Measurements from ENCODE around the gene RASGRP4.

Gene RASGRP4

GRCh38 chr19:38388349-38389100, 37.5 kb downstream of the RASGRP4 start, which contains the start of gene SPRED3 (continued):
- no peak; the same call in 1 of the 2 replicates for TF ChIP-seq ZNF660 (tag by site-specific recombination; IDR thresholded peaks at IDR 0.05)
- no peak for TF ChIP-seq ZNF791 (tag by site-specific recombination; IDR thresholded peaks at IDR 0.05)
- TF ChIP-seq, protein P1, sequence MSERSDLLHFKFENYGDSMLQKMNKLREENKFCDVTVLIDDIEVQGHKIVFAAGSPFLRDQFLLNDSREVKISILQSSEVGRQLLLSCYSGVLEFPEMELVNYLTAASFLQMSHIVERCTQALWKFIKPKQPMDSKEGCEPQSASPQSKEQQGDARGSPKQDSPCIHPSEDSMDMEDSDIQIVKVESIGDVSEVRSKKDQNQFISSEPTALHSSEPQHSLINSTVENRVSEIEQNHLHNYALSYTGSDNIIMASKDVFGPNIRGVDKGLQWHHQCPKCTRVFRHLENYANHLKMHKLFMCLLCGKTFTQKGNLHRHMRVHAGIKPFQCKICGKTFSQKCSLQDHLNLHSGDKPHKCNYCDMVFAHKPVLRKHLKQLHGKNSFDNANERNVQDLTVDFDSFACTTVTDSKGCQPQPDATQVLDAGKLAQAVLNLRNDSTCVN (tag by site-specific recombination; optimal IDR thresholded peaks at IDR 0.05), result no peak
- TF ChIP-seq ZNF558 (tag by site-specific recombination; IDR thresholded peaks at IDR 0.05), result no peak
- TF ChIP-seq ZNF48 (tag by site-specific recombination; IDR thresholded peaks at IDR 0.05), result no peak
- TF ChIP-seq IKZF3 (tag by site-specific recombination; IDR thresholded peaks at IDR 0.05), result peak; percentile 84; the same call in 1 of the 2 replicates
- no peak; the same call in 1 of the 2 replicates for TF ChIP-seq YY1 (tag by site-specific recombination; IDR thresholded peaks at IDR 0.05)
- TF ChIP-seq ZNF138 (tag by site-specific recombination; IDR thresholded peaks at IDR 0.05; ENCODE audit: borderline replicate concordance), result no peak
- no peak for TF ChIP-seq ZNF202 (tag by site-specific recombination; IDR thresholded peaks at IDR 0.05; ENCODE audit: borderline replicate concordance)
- no peak for TF ChIP-seq ZNF175 (tag by site-specific recombination; IDR thresholded peaks at IDR 0.05)
- TF ChIP-seq ZNF843 (tag by site-specific recombination; IDR thresholded peaks at IDR 0.05), result peak; percentile 49; the same call in 1 of the 2 replicates
- TF ChIP-seq ZNF473 (tag by site-specific recombination; IDR thresholded peaks at IDR 0.05), result no peak
- no peak for TF ChIP-seq ZNF214 (tag by site-specific recombination; IDR thresholded peaks at IDR 0.05; ENCODE audit: borderline replicate concordance)
- no peak for TF ChIP-seq ZNF792 (tag by site-specific recombination; IDR thresholded peaks at IDR 0.05)
- no peak for TF ChIP-seq ZNF585B (tag by site-specific recombination; IDR thresholded peaks at IDR 0.05)
- TF ChIP-seq ZNF248 (tag by site-specific recombination; IDR thresholded peaks at IDR 0.05), result no peak
- TF ChIP-seq, protein P2, sequence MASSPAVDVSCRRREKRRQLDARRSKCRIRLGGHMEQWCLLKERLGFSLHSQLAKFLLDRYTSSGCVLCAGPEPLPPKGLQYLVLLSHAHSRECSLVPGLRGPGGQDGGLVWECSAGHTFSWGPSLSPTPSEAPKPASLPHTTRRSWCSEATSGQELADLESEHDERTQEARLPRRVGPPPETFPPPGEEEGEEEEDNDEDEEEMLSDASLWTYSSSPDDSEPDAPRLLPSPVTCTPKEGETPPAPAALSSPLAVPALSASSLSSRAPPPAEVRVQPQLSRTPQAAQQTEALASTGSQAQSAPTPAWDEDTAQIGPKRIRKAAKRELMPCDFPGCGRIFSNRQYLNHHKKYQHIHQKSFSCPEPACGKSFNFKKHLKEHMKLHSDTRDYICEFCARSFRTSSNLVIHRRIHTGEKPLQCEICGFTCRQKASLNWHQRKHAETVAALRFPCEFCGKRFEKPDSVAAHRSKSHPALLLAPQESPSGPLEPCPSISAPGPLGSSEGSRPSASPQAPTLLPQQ (tag by site-specific recombination; IDR thresholded peaks at IDR 0.05), result peak; percentile 90
- TF ChIP-seq KLF16 (tag by site-specific recombination; IDR thresholded peaks at IDR 0.05), result peak; percentile 79; the same call in 1 of the 2 replicates
- TF ChIP-seq ZNF571 (tag by site-specific recombination; IDR thresholded peaks at IDR 0.05), result no peak
- no peak for TF ChIP-seq RBAK (tag by site-specific recombination; IDR thresholded peaks at IDR 0.05)
- TF ChIP-seq ZNF24 (tag by site-specific recombination; IDR thresholded peaks at IDR 0.05), result peak; percentile 72; the same call in 1 of the 2 replicates
- peak; percentile 75 for TF ChIP-seq HIC1 (tag by site-specific recombination; IDR thresholded peaks at IDR 0.05)
- TF ChIP-seq ZNF157 (tag by site-specific recombination; IDR thresholded peaks at IDR 0.05), result no peak
- TF ChIP-seq ZNF114 (tag by site-specific recombination; IDR thresholded peaks at IDR 0.05), result no peak
- TF ChIP-seq ZFP37 (tag by site-specific recombination; IDR thresholded peaks at IDR 0.05), result no peak
- no peak for TF ChIP-seq ATF2 (tag by site-specific recombination; IDR thresholded peaks at IDR 0.05; ENCODE audit: low read depth)
- TF ChIP-seq GLI2 (tag by site-specific recombination; IDR thresholded peaks at IDR 0.05; ENCODE audit: borderline replicate concordance, low read depth), result no peak
- peak; percentile 28; the same call in 1 of the 2 replicates for TF ChIP-seq ZBTB44 (tag by site-specific recombination; IDR thresholded peaks at IDR 0.05)
- TF ChIP-seq, protein P3, sequence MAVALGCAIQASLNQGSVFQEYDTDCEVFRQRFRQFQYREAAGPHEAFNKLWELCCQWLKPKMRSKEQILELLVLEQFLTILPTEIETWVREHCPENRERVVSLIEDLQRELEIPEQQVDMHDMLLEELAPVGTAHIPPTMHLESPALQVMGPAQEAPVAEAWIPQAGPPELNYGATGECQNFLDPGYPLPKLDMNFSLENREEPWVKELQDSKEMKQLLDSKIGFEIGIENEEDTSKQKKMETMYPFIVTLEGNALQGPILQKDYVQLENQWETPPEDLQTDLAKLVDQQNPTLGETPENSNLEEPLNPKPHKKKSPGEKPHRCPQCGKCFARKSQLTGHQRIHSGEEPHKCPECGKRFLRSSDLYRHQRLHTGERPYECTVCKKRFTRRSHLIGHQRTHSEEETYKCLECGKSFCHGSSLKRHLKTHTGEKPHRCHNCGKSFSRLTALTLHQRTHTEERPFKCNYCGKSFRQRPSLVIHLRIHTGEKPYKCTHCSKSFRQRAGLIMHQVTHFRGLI (tag by site-specific recombination; IDR thresholded peaks at IDR 0.05), result no peak
- TF ChIP-seq KLF7 (tag by site-specific recombination; IDR thresholded peaks at IDR 0.05; ENCODE audit: borderline replicate concordance), result 0 out of 2 replicates have a peak, but pooled peaks have one; percentile 46
- TF ChIP-seq ZNF311 (tag by site-specific recombination; IDR thresholded peaks at IDR 0.05; ENCODE audit: borderline replicate concordance), result no peak
